Endothelial cell of umbilical vein (primary cell): ENCODE measurements around the gene ALK. TPM values are rescaled to one million over a fixed set of nuclear protein-coding genes. Genes with fewer than 3 reads are reported as not detected.

Experiments
- BruUV-seq: library from RNA; stranded (reverse); fragments of 400-500 nt; replicated peaks from 2 replicates; lab custom pipeline; 2021; lab: Mats Ljungman, UMichigan
- CTCF ChIA-PET: fragments of 300-600, 350-600 bp; sonication (Branson Sonifier 250); formaldehyde crosslinking; loops from one replicate; lab custom pipeline; 2021; ENCODE audit warnings: antibody characterized with exemption, inconsistent platforms; lab: Charles Lee
- POLR2A ChIA-PET: fragments of 300-600, 350-600 bp; sonication (Branson Sonifier 250); formaldehyde crosslinking; loops from one replicate; lab custom pipeline; 2021; ENCODE audit warnings: antibody characterized with exemption, inconsistent platforms; lab: Charles Lee
- DNase-seq: peaks from one replicate; pipeline ENCODE4 v3.0.0-alpha.2; 2011; ENCODE audit warnings: low read depth, low spot score
- FAIRE-seq: peaks from 2 replicates; lab custom pipeline; 2011; peaks lifted over from hg19 to GRCh38; lab: Jason Lieb, UNC
- H2AFZ ChIP-seq: 2 replicates; pipeline ENCODE4 v1.6.0; 2012; ENCODE audit warnings: low read depth, low read length, control low read depth, inconsistent platforms
- H3K27ac ChIP-seq: 2 replicates; pipeline ENCODE4 v1.5.1; 2011; ENCODE audit warnings: low read depth, mild to moderate bottlenecking, control low read depth, low read length, moderate library complexity; ENCODE audit not compliant: insufficient read depth
- H3K27me3 ChIP-seq, 2 experiments: 2 replicates each; pipeline versions ENCODE4 v1.6.0 to v1.6.1; 2011; ENCODE audit warnings: low read length in 2 of 2, mixed read lengths in 1 of 2; ENCODE audit not compliant: control insufficient read depth in 2 of 2, insufficient read depth in 2 of 2
- H3K36me3 ChIP-seq, 2 experiments: 2 replicates in 1 of 2; 3 replicates in 1 of 2; pipeline ENCODE4 v1.5.1; 2011; ENCODE audit warnings: low read length in 2 of 2, mild to moderate bottlenecking in 1 of 2, moderate library complexity in 1 of 2; ENCODE audit not compliant: control insufficient read depth in 2 of 2, insufficient read depth in 2 of 2; ENCODE audit errors: extremely low read depth in 1 of 2
- H3K4me1 ChIP-seq: 3 replicates; pipeline ENCODE4 v1.5.1; 2011; ENCODE audit warnings: mild to moderate bottlenecking, low read length; ENCODE audit not compliant: control insufficient read depth, insufficient read depth; ENCODE audit errors: extremely low read depth
- H3K4me2 ChIP-seq: 2 replicates; pipeline ENCODE4 v1.6.1; 2011; ENCODE audit warnings: low read length, control low read depth, mixed read lengths; ENCODE audit not compliant: insufficient read depth
- H3K4me3 ChIP-seq, 3 experiments: fragments of 200-600 bp in 1 of 3; sonication (generic), shearing (Covaris generic) in 1 of 3; replicated peaks in 1 of 3; 2 replicates each; pipeline ENCODE4 v1.5.1; 2011 to 2016; ENCODE audit warnings: control low read depth in 3 of 3, low read length in 3 of 3, mild to moderate bottlenecking in 2 of 3, inconsistent platforms in 1 of 3, low read depth in 1 of 3, moderate library complexity in 1 of 3; ENCODE audit not compliant: insufficient read depth in 1 of 3
- H3K79me2 ChIP-seq: 2 replicates; pipeline ENCODE4 v1.6.0; 2012; ENCODE audit warnings: low read length, inconsistent platforms; ENCODE audit not compliant: control insufficient read depth, insufficient read depth
- H3K9ac ChIP-seq: replicated peaks from 2 replicates; pipeline ENCODE3; 2011; ENCODE audit warnings: low read length, control low read depth; ENCODE audit not compliant: insufficient read depth; ENCODE audit errors: extremely low read depth
- H3K9me1 ChIP-seq: replicated peaks from 3 replicates; pipeline ENCODE4 v1.6.0; 2011; ENCODE audit warnings: mild to moderate bottlenecking, low read length; ENCODE audit not compliant: control insufficient read depth, insufficient read depth; ENCODE audit errors: extremely low read depth
- H3K9me3 ChIP-seq: replicated peaks from 2 replicates; pipeline ENCODE4 v1.5.1; 2012; ENCODE audit warnings: low read length, inconsistent platforms; ENCODE audit not compliant: control insufficient read depth, insufficient read depth
- H4K20me1 ChIP-seq: replicated peaks from 2 replicates; pipeline ENCODE3; 2011; ENCODE audit warnings: mild to moderate bottlenecking, low read length; ENCODE audit not compliant: control insufficient read depth, insufficient read depth; ENCODE audit errors: extremely low read depth
- CTCF ChIP-seq, 2 donors: IDR thresholded peaks; 1 replicate in 1 of 2; 2 replicates in 1 of 2; pipeline ENCODE4 v1.5.1; 2011; ENCODE audit warnings: low read length in 2 of 2, mild to moderate bottlenecking in 2 of 2, moderate library complexity in 2 of 2, control low read depth in 1 of 2, inconsistent platforms in 1 of 2, low read depth in 1 of 2; ENCODE audit not compliant: insufficient read depth in 1 of 2; ENCODE audit errors: extremely low read depth in 1 of 2
- EZH2 ChIP-seq: IDR thresholded peaks from 2 replicates; pipeline ENCODE4 v1.6.1; 2012; ENCODE audit warnings: borderline replicate concordance, low read depth, mild to moderate bottlenecking, moderate library complexity, low read length, inconsistent platforms; ENCODE audit not compliant: severe bottlenecking
- FOS ChIP-seq: IDR thresholded peaks from 2 replicates; pipeline ENCODE4 v1.6.1; 2011; ENCODE audit warnings: mild to moderate bottlenecking, low read length, moderate library complexity, borderline replicate concordance; ENCODE audit not compliant: insufficient read depth
- GATA2 ChIP-seq: IDR thresholded peaks from 2 replicates; pipeline ENCODE4 v1.7.0; 2011; ENCODE audit warnings: low read depth, mild to moderate bottlenecking, moderate library complexity, mixed read lengths, low read length; ENCODE audit not compliant: insufficient read length, insufficient read depth
- JUN ChIP-seq: IDR thresholded peaks from 2 replicates; pipeline ENCODE4 v1.6.1; 2011; ENCODE audit warnings: borderline replicate concordance, low read depth; ENCODE audit not compliant: insufficient read length, insufficient read depth
- MAX ChIP-seq: IDR thresholded peaks from 2 replicates; pipeline ENCODE4 v1.6.1; 2011; ENCODE audit not compliant: insufficient read depth, insufficient read length
- MYC ChIP-seq: IDR thresholded peaks from one replicate; pipeline ENCODE4 v1.6.1; 2011; ENCODE audit warnings: mild to moderate bottlenecking, low read depth, low read length
- dilution Hi-C: fragments of 300-500 bp; cut with MboI; formaldehyde crosslinking; loops from one replicate; pipeline ENCODE4 v1.15.0; 2019; ENCODE audit warnings: low sequenced_read_pairs; ENCODE audit not compliant: extremely low pct_ligation_motif_present
- intact Hi-C: fragments of 100-400 bp; cut with micrococcal nuclease; formaldehyde crosslinking; loops from one replicate; pipeline ENCODE4 v1.10.0; 2022
- polyA plus RNA-seq, 4 experiments: library from polyadenylated mRNA; depleted of rRNA in 3 of 4; stranded (reverse) in 3 of 4; unstranded in 1 of 4; fragments of >200 nt; gene quantifications; 2 replicates each; pipeline versions ENCODE4 v1.2.1 to v1.2.3, GENCODE V29; 2011 to 2012; ENCODE audit warnings: missing spikeins in 1 of 4
- total RNA-seq: library from RNA; stranded (reverse); gene quantifications from 2 replicates; pipeline ENCODE4 v1.2.3, GENCODE V29; 2021

ALK gene
- total and polyA plus RNA-seq, 2 donors (not counting 3 experiments of a cell fraction or from before 2014, with no cell fraction given) = not detected

- Histone ChIP-seq H3K4me1 (no peaks in the 10 kb centered on the region), H3K9ac (no peak overlapping the region), H3K36me3 (no peaks in the 10 kb centered on the region), H3K27me3 (no peaks in the 10 kb centered on the region), H2AFZ (no peak overlapping the region), H3K9me3 (no peaks in the 10 kb centered on the region), H3K9me1 (no peaks in the 10 kb centered on the region), H3K27ac (no peak overlapping the region), H3K79me2 (no peaks in the 10 kb centered on the region), H3K4me3 (no peak overlapping the region), H3K4me2 (no peak overlapping the region), H4K20me1 (no peaks in the 10 kb centered on the region)
- ChIA-PET CTCF (no interaction called here), POLR2A (no interaction called here)
- dilution Hi-C loops = no loop called here
- FAIRE-seq = no peak
- TF ChIP-seq CTCF (IDR thresholded peaks at IDR 0.05; ENCODE audit: extremely low read depth in 1 of 2, insufficient read depth in 1 of 2, low read depth in 1 of 2, low read length in 2 of 2) (no peak), FOS (no peak), MYC (no peak), MAX (no peak), EZH2 (no peak), JUN (no peak), GATA2 (no peak)
- no peak for DNase-seq
- intact Hi-C loops = no loop called here
- BruUV-seq = no TSS peak
Observed at GRCh38 chr2:29397713-29398112, 523.7 kb downstream of the ALK start.
